ENCODE results near the gene LRRC53.

Gene LRRC53

DNA sequence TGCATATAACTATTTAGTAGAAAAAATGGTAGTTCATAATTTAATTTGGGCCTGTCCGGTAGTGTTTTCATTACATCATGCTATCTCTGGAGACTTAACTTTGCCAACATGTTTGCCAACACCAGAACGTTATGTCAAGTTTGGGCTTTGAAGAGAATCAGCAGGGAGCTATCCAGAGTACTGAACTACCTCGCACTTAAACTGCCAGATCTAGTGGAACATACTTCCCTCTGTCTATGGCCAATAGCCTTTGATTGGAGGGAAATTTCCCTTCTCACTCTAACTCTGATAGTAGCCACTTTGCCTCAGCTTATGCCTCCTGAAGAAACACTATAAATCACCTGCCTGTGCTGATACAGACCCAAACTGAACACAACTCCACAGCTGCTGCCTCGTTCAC, 10.0 kb downstream of the LRRC53 start:
- no peak for DNase-seq

DNA sequence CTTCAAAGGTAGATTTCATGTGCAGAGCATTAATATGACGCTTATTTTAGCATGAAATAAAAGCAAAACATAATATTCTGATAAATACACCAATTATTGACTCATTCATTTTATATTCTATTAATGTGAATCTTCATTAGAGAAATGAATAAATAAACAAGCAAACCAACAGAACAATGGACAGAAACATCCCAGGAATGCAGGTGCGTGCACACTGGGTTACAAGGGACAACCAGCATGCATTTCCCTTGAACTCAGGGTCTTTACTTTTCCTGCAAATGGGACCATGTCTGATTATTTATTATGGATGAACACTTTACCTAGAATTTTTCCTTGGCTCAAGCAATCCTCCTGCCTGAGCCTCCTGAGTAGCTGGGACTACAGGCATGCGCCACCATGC, 13.5 kb downstream of the LRRC53 start:
- no peak for DNase-seq

DNA sequence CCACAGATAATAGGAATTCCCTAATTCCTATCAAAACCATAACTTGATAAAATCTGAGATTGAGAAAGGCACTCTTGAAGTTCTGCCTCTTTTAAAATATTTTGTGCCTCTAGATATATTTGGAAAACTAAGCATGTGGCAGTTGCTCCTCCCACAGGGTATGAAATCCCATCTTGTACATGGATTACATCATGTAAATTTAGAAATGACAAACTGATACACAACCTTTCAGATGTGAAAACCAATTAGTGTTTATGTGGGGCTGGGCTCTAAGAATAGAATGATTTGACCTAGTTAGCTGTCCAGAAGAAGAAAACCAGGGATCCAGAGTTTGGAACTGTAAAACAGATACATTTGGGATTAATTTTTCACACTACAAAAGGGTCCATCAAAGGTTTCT, 15.7 kb downstream of the LRRC53 start:
- DNase-seq = no peak

DNA sequence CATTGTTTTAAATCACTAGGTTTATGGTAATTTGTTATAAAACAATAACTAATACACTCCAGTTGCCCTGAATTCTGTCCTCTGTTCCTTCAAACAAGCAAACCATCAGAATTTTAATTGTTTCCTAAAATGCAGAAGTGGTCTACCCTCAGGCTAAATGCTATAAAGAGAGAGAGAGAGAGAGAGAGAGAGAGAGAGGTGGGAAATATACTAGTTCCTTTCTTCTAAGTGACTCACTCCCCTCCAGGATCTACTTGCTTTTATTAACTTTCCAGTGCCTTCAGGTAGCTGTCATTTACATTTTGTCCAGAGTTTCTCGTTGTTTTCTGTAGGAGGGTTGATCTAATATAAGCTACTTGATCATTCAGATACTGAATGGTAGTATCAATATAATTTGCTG, 26.4 kb downstream of the LRRC53 start:
- no peak for DNase-seq

DNA sequence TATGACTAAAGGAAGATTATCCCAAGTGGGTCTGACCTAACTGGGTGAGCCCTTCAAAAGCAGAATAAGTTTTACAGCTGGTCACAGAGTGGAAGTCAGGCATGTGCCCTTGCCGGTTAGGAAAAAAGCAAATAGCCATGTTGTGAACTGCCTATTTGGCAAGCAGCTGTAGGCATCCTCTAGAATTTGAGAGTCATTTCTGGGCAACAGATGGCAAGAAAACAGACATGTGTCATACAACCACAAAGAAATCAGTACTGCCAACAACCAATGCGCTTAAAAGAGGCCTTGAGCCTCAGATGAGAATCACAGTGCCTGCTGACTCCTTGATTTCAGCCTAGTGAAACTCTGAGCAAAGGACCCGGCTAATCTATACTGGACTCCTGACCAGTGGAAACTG, 26.8 kb downstream of the LRRC53 start:
- no peak for DNase-seq

DNA sequence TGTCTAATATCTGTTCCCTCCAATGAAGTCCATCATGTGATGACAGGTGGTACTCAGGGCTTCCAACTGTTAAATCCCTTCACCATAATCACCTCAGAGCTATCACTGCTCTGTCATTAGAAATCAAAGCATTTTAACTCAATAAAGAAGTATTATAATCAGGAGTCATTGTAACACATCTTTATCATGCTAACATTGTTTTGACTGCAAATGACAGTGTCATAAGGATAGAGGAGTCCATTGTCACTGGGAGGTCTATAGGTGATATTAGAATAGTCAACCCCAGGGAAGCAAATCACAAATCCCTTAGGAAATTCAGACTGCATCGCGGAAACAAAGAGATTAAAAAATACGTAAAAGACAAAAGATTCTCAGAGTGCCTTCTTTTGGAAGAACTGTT, 30.8 kb downstream of the LRRC53 start:
- no peak for DNase-seq

DNA sequence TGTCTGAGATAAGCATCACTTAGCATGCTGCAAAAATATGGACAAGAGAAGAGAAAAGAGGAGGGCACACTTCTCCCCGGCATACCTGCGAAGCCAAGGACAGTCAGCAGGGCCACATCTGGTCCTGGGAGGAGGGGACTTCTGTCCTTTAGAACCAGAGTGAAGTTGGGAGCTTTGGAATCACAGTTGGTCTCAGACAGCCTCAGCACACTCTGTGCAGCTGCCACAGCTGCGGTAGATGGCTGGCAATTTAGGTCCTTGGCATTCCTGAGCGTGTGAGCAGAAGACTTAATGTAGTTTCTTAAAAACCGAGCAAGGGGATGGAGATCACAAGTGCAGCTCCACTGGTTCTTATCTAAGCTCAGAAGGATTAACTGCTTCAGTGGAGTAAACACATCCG, 32.3 kb downstream of the LRRC53 start:
- DNase-seq = no peak

DNA sequence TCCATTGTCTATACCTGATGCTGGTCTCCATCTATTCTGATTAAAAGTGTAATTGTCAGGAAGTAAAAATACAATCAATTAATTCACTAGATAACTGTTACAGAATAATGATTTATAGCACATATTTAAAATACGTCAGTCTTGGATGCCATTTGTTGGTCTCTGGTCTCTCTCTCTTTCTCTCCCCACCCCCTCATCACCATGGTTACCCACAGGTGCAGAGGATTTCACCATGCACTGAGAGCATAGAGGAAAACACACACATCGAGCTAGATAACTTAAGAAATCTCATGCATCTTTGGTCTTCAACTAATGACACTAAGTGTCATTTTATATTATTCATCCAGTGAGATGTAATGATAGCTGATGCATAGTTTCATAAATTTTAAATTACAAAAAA, 33.4 kb downstream of the LRRC53 start:
- DNase-seq = no peak

DNA sequence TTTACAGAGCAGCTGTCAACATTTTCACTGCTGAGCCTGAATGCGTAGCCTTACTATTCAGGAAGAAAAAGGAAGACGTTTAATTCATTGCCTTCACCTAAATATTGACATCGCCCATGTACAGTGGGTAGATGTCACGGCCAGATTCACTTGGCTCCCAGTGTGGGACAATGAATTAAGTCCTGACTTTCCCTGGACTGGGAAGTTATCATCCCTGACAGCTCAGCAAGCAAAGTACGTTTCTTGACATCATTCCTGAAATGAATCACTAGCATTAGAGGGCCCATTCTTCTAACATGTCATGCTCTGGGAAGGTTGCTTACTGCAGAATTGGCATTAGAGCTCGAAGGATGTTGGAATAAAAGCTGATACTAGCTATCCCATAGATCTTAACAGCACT, 37.8 kb downstream of the LRRC53 start:
- DNase-seq = no peak

DNA sequence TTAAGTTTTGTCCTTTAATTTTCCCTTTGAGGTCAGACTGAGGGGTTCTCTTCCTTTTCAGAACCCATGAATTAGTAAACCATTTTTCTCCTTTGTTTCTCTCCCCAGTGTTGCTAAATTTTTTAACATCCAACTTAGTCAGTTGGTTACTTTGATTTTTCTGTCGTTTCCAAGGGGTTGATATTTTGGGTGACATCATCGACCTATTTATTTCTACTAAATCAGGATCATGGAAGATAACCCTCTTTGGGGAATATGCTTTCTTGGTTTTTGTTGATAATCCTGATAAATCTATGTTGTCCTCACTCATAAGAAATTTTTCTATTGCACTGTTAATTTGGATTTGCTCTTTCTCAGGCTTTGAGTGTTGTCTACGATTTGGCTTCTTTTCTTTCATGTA, 40.9 kb downstream of the LRRC53 start:
- DNase-seq = no peak

DNA sequence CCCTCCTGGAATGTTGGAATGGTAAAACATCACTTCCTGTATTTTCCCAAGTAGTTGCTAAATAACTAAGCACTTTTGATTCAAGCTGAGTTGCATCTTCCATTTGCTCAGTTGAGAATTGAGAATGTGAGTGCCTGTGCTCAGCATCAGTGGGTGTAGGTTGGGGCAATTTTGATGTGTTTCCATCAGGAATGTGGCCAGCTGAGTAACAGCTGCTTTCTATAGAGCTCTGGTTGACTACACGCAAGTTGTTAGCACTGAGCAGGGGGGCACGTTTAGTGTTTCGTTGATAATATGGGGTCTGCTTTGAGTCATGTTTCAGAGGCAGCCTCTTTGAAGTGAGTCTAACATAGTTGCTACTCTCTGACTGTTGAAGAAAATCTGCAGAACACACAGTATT, 41.5 kb downstream of the LRRC53 start:
- DNase-seq = no peak

DNA sequence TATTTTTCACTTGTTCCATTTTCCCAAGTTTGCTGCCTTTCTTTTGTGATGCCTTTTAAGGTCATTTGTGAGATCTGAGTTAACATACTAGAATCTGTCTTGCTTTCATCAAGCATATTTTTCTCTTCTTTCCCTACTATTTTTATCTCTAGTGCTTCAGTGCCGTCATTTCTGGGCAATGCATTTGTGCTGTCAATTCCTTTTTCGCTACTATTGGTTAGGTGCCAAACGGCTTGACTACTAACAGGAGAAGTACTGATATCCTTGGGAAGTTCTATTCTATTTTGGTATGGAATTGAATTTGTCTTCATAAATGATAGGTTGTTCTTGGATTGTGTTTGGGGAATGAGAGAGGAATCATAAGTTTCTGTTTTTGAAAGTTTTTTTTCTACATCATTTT, 42.2 kb downstream of the LRRC53 start:
- DNase-seq = no peak

DNA sequence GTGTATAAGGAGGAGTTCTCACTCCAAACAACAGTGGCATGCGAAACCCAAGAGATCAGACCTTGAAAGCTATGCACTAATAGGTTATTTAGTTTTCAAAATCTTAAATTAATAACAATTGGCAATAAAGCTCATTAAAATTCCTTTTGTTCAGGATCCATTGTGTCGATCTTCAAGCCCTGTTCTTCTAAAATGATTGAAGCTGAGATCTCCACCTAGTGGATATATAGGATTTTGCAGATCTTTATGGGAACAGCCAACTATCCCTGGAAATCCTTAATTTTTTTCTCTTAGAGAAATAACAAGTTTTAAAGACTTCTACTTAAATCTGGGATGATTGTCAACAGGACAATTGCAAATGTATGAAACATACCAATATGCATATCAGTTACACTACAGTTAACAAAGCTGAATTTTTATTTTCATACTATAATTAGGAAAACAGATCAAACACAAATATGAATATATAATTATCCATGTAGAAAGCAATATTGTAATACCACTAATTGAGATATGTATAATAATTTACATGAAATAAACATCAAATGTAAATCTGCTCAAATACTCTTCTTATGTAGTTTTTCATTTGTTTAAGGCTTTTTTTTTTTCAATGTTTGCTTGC, 43.3 kb downstream of the LRRC53 start:
- DNase-seq = no peak

DNA sequence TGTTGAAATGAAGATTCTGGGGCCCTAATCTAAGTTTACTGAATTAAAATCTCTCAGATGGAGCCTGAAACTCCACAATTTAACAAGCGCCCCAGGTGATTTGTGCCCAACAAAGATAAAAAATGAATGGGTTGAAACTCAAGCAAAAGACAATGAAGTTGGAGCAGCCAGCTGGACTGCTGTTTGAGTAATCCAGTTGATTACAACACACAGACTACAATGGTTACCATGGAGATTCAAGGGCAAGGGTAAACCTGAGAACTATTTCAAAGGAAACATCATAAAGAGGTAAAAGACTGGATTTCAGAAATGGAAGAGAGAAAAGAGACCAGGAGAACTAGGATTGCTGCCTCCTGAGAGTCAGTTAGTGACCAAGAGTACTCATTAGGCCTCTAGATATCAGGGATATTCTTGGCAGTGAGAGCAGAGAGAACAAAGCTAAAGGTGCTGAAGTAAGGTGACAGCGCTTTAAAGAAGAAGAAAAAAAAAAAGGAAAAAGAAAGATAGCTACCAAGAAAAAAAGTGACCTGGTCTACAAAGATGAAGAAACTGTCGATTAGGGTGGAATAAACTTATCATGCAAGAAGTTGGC, 44.5 kb downstream of the LRRC53 start:
- DNase-seq = no peak

DNA sequence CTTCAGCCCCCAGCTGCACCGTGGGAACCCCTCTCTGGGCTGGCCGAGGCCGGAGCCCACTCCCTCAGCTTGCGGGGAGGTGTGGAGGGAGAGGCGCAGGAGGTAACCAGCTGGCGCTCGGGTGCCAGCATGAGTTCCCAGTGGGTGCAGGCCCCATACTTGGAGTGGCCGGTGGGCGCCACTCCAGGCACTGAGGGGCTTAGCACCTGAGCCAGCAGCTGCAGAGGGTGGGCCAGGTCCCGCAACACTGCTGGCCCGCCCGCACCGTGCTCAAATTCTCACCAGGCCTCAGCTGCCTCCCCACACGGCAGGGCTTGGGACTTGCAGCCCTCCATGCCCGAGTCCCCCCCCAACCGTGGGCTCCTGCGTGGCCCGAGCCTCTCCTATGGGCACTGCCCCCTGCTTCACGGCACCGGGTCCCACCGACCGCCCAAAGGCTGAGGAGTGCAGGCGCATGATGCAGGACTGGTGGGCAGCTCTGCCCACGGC, 47.2 kb downstream of the LRRC53 start:
- no peak for DNase-seq

DNA sequence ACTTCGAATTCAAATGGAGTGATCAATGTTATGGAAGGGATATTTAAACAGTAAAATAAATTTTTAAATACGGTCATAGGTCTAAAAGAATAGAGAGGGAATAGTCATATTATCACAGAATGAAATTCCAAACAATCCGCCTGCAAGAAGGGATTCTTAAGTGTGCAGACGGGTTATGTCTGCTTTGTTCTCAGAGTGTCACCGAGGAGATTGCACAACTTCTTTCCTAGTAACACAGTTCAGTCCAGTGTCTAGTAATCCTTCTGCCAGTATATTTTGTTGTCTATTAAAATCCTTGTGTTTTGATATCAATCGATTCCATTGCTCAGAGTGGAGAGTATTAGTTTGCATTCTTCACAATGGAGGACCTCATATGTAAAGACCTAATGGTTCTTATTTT, 48.4 kb downstream of the LRRC53 start:
- DNase-seq = no peak

DNA sequence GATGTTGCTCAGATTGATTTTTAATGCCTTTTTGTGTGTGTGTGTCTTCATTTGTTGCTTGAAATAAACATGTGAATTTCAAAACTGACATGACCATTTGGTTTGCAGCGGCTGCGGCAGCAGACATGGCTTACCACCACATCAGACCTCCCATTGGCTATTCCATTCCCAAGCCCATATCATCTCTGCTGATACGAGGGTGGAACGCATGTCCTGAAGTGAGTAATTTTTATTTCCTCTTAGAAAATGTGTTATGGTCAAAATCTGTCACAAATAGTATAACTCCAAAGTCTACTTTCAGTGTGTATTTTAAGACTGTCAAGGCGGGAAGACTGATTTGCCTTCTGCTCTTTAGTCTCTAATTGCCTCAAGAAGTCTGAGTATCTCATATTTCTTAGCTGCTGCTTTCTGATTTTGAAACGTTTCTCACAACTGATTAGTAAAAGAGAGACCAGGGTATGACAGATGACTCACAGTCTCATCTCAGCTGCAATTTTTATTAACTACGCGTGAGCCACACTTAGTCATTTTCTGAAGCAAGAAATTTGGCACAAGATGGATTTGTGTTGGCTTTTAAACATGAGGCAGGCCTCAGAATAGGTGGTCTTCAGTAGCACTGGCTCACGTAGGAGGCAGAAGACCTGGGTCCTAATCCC, 49.0 kb downstream of the LRRC53 start:
- no peak for DNase-seq

DNA sequence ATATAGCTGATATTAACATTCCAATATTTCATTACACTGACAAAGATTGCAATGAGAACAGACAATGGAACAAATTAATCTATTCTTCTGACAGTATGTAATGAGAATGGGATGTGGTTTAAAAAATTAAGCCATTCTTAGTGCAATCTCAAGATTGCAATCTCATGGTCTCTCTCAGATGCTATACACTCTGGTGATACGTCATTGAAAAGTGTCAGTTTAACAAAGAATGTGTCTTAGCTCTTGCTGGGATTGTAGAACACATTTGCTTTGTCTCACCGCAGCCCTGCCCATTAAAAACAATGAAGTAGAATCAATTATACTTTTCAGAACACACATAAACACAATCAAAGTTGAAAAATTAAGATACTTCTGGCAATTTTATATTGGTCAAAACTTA, 55.2 kb downstream of the LRRC53 start:
- DNase-seq = no peak

DNA sequence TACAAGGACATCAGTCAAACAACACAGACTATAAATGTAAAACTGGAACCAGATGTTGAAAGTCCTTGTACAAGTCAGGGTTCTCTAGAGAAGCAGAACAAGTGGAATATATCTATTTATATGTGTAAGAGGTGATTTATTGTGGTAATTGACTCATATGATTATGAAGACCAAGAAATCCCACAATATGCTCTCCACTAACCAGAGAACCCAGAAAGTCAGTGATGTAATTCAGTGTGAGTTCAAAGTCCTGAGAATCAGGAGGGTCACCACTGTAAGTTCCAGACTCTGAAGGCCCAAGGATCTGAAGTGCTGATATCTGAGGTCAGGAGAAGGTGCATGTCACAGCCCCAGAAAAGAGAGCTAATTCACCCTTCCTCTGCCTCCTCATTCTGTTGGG, 57.0 kb downstream of the LRRC53 start:
- no peak for DNase-seq

DNA sequence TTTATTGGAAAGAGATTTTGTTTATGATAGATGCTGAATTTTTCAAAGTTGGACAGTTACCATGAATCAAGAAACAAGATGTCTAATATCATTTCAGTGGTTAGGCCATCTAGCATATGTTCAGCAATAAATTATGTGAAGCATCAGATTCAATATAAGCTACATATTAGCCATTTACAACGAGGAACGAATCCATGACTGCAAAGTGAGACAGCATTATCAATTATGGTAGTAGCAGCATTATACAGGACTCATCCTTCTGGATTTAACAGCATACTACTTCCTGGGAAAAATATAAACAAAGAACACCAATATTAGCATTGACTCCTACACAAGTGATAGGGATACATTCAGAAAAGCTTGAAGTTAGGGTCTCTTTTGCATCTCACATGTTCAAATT, 59.1 kb downstream of the LRRC53 start:
- no peak for DNase-seq

DNA sequence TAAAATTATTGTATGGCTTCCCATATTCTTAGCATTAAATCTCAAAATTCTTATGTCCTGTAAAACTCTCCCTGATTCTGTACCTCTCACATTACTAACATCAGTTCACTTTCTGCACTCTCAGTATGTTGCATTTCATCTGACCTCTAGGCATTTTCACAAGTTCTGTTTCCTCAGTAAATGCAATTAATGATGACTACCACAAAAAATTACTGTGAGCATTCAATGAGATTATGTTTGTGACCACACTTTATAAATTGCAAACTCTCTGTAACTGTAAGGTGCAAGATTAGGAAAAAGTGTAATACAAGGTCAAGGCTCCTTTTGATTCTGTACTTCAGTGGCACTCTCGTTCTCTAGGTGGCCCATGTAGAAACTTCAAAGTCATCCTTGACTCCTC, 60.4 kb downstream of the LRRC53 start:
- DNase-seq = no peak

DNA sequence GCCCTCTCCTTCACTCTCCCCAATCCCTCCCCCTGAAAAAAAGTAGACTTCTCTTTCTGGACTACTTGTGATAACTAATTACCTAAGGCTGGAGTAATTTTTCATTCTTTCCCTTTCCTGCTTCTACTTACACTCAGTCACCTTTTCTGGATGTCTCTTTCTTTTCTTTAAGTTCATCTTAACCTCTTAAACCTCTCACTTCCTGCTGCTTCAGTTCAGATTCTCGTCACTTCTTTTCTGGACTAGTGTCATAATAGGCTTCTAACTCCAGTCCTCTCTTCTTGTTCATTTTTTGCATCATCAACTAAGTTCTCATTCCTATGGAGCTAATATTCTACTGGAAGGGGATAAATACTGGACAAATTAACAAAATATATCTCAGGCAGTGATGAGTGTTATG, 75.4 kb downstream of the LRRC53 start:
- no peak for DNase-seq

DNA sequence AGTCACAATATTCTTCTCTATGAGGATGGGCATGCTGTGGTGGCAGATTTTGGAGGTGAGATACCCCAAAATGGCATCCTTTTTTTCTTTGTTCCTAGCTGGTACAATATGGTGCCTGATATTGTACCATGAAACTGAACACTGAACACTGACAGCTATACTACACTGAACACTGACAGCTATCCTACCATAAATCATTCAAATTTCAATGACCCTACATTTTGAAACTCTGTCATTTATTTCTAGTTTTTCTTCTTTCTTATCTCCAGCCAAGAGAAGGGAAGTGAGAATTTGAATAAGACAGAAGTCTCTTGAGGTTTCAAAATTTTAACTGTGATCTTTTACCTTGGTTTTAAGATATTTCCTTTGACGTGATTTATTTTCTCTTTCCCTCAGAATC, 76.3 kb downstream of the LRRC53 start:
- no peak for DNase-seq

DNA sequence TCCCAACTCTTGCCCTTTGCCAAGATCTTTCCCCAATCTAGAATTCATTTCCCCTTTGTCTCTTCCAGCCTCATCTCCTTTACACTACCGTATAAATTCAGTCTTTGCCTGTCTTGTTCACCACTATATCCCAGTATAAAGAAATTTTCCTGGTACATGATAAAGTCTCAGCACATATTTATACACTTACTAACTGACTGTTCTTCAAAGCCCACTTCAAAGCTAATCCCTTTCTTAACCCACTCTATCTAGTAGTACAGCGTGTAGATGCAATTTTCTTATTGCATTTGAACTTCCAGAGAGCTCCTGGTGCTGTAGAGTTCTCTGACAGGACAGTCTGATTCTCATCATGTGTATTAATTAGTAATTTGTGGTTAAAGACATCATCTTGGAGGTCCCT, 78.1 kb downstream of the LRRC53 start:
- no peak for DNase-seq

DNA sequence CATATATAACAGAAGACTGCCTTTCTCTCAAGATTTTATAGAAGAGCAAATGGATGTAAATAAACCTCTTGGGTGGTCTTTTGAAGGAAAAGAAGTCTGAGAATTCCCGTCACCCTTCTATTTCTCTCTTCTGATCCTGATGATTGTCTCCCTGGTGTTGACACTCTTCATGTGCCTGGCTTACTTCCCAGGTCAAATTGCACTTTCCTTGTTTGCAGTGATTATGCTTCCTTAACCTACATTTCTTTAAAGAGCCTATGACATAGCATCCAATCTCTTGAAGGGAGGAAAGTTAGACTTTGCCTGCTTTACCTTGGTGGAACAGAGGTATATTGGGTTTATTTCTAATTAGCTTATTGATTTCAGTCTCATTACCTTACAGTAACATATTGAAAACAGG, 80.1 kb downstream of the LRRC53 start:
- no peak for DNase-seq

All from GF-D8 (cell line).